K562 (cell line): Measurements from ENCODE around the gene BMP8B. TPM values are rescaled to one million over a fixed set of nuclear protein-coding genes. Genes with fewer than 3 reads are reported as not detected.

ENCODE experiments used
- E2F4 ChIP-seq: sonication (generic); formaldehyde crosslinking; IDR thresholded peaks from 2 replicates; pipeline ENCODE4 v1.8.0; 2022; ENCODE audit warnings: mild to moderate bottlenecking, low read depth, missing genetic modification reagents
- ELF1 ChIP-seq: fragments of 200-800 bp; sonication (Bioruptor generic); IDR thresholded peaks from 2 replicates; pipeline ENCODE4 v1.6.1; 2016; ENCODE audit warnings: missing genetic modification characterization, missing compliant biosample characterization
- GABPB1 ChIP-seq: sonication (generic); formaldehyde crosslinking; IDR thresholded peaks from 2 replicates; pipeline ENCODE4 v1.8.0; 2022; ENCODE audit warnings: mild to moderate bottlenecking, missing genetic modification reagents
- GMEB1 ChIP-seq: fragments of 250-450 bp; sonication (Bioruptor Pico); IDR thresholded peaks from 2 replicates; pipeline ENCODE4 v1.4.0; 2020; ENCODE audit warnings: mild to moderate bottlenecking
- KDM2B ChIP-seq: fragments of 250-450 bp; sonication (Bioruptor Pico); IDR thresholded peaks from 2 replicates; pipeline ENCODE4 v1.8.0; 2021; ENCODE audit warnings: mild to moderate bottlenecking, moderate library complexity
- KDM5B ChIP-seq: fragments of 200-600 bp; sonication (generic); IDR thresholded peaks from 2 replicates; pipeline ENCODE4 v1.6.1; 2012; ENCODE audit warnings: low read depth, mild to moderate bottlenecking, moderate library complexity, low read length, control low read depth, inconsistent platforms; ENCODE audit not compliant: insufficient replicate concordance
- MAFG ChIP-seq: fragments of 450-650 bp; conservative IDR thresholded peaks from 2 replicates; pipeline ENCODE4 v1.6.1; 2016; ENCODE audit warnings: missing genetic modification characterization, missing compliant biosample characterization
- NFE2 ChIP-seq: IDR thresholded peaks from 2 replicates; pipeline ENCODE4 v1.6.1; 2014; ENCODE audit warnings: antibody characterized with exemption, low read depth
- RAD21 ChIP-seq, 2 experiments: fragments of 250-450 bp in 1 of 2; fragments of 450-650 bp in 1 of 2; sonication (Bioruptor Pico) in 1 of 2; formaldehyde crosslinking in 1 of 2; IDR thresholded peaks in 1 of 2; conservative IDR thresholded peaks in 1 of 2; 2 replicates each; pipeline versions ENCODE4 v1.4.0 to v1.8.0; 2020 to 2022; ENCODE audit warnings: mild to moderate bottlenecking in 2 of 2, moderate library complexity in 1 of 2
- RBFOX2 ChIP-seq: fragments of 200-400 bp; formaldehyde crosslinking; IDR thresholded peaks from 2 replicates; pipeline ENCODE4 v1.6.1; 2017; ENCODE audit warnings: low read depth, mild to moderate bottlenecking, low read length, moderate library complexity
- SP1 ChIP-seq: sonication (generic); formaldehyde crosslinking; IDR thresholded peaks from 2 replicates; pipeline ENCODE4 v1.8.1; 2022; ENCODE audit warnings: mild to moderate bottlenecking, missing genetic modification reagents
- TEAD1 ChIP-seq, 2 experiments: fragments of 450-650 bp in 1 of 2; sonication (generic) in 1 of 2; formaldehyde crosslinking; IDR thresholded peaks; 2 replicates each; pipeline versions ENCODE4 v1.4.0 to v1.8.0; 2020 to 2022; ENCODE audit warnings: mild to moderate bottlenecking in 2 of 2, missing genetic modification reagents in 1 of 2
- VEZF1 ChIP-seq: fragments of 200-800 bp; sonication (Bioruptor generic); IDR thresholded peaks from 2 replicates; pipeline ENCODE4 v1.6.1; 2017; ENCODE audit warnings: missing genetic modification characterization, missing compliant biosample characterization
- ZNF384 ChIP-seq: IDR thresholded peaks from 2 replicates; pipeline ENCODE4 v1.6.1; 2012; ENCODE audit warnings: low read depth, low read length, improper control_type of control experiment
- polyA plus RNA-seq, 8 experiments: library from polyadenylated mRNA; depleted of rRNA in 4 of 8; stranded (reverse) in 5 of 8; unstranded in 3 of 8; fragments of >200 nt; fragmentation: Nextera tagmentation in 2 of 8; fragmentation: Illumina TruSeq in 1 of 8; extraction: Ambion mirVana in 2 of 8; extraction: Trizol in 1 of 8; gene quantifications; 2 replicates each; pipeline versions ENCODE4 v1.2.1 to v1.2.3, GENCODE V29; 2011 to 2014; ENCODE audit warnings: inconsistent platforms in 1 of 8, missing spikeins in 1 of 8
- total RNA-seq, 7 experiments: library from RNA; depleted of rRNA in 6 of 7; stranded (reverse); fragments of >200 nt in 6 of 7; fragmentation: Illumina TruSeq in 2 of 7; extraction: Trizol in 2 of 7; gene quantifications; 2 replicates each; pipeline versions ENCODE4 v1.2.1 to v1.2.3, GENCODE V29; 2011 to 2021; ENCODE audit warnings: low replicate concordance in 1 of 7
- TF ChIP-seq, protein P1 (sequence below), 2 experiments: IDR thresholded peaks; 2 replicates each; pipeline ENCODE4 v1.6.1; 2011; ENCODE audit warnings: borderline replicate concordance in 1 of 2, control low read depth in 1 of 2, low read depth in 1 of 2, low read length in 1 of 2, mild to moderate bottlenecking in 1 of 2, mixed read lengths in 1 of 2, moderate library complexity in 1 of 2; ENCODE audit not compliant: insufficient read depth in 1 of 2, insufficient read length in 1 of 2, poor library complexity in 1 of 2, severe bottlenecking in 1 of 2; ENCODE audit errors: extremely low read depth in 1 of 2
- TF ChIP-seq, protein P2 (sequence below): sonication (generic); formaldehyde crosslinking; IDR thresholded peaks from 2 replicates; pipeline ENCODE4 v1.8.1; 2023; ENCODE audit warnings: mild to moderate bottlenecking, missing genetic modification reagents, moderate library complexity
- TF ChIP-seq, protein P3 (sequence below): fragments of 450-650 bp; IDR thresholded peaks from 2 replicates; pipeline ENCODE4 v1.6.1; 2017; ENCODE audit warnings: antibody characterized with exemption

BMP8B gene
- total and polyA plus RNA-seq, 9 of the 15 experiments (the other 6 are each of a cell fraction or from before 2014, with no cell fraction given), result 0.03 to 0.33 (median 0.14) TPM

- peak; percentile 70 for TF ChIP-seq VEZF1 (CRISPR knock-in tag)
- TF ChIP-seq MAFG (tag), result no peak
- TF ChIP-seq, protein P1, sequence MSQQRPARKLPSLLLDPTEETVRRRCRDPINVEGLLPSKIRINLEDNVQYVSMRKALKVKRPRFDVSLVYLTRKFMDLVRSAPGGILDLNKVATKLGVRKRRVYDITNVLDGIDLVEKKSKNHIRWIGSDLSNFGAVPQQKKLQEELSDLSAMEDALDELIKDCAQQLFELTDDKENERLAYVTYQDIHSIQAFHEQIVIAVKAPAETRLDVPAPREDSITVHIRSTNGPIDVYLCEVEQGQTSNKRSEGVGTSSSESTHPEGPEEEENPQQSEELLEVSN (IDR thresholded peaks at IDR 0.05; ENCODE audit: borderline replicate concordance in 1 of 2, extremely low read depth in 1 of 2, insufficient read depth in 1 of 2, insufficient read length in 1 of 2, low read depth in 1 of 2, low read length in 1 of 2, poor library complexity in 1 of 2, severe bottlenecking in 1 of 2), result peak in 1 of 2 experiments; percentile 32
- 0 out of 2 replicates have a peak, but pooled peaks have one; percentile 9 for TF ChIP-seq GMEB1 (CRISPR knock-in tag)
- peak; percentile 55 for TF ChIP-seq GABPB1 (CRISPR knock-in tag)
- no peak for TF ChIP-seq E2F4
- no peak for TF ChIP-seq NFE2
- TF ChIP-seq, protein P2, sequence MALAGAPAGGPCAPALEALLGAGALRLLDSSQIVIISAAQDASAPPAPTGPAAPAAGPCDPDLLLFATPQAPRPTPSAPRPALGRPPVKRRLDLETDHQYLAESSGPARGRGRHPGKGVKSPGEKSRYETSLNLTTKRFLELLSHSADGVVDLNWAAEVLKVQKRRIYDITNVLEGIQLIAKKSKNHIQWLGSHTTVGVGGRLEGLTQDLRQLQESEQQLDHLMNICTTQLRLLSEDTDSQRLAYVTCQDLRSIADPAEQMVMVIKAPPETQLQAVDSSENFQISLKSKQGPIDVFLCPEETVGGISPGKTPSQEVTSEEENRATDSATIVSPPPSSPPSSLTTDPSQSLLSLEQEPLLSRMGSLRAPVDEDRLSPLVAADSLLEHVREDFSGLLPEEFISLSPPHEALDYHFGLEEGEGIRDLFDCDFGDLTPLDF, result 0 out of 2 replicates have a peak, but pooled peaks have one; percentile 8
- peak; percentile 85 to 94 for TF ChIP-seq RAD21 (CRISPR knock-in tag; conservative IDR thresholded peaks at IDR 0.05 in 1 of 2, IDR thresholded peaks at IDR 0.05 in 1 of 2)
- no peak for TF ChIP-seq ZNF384
- TF ChIP-seq, protein P3, sequence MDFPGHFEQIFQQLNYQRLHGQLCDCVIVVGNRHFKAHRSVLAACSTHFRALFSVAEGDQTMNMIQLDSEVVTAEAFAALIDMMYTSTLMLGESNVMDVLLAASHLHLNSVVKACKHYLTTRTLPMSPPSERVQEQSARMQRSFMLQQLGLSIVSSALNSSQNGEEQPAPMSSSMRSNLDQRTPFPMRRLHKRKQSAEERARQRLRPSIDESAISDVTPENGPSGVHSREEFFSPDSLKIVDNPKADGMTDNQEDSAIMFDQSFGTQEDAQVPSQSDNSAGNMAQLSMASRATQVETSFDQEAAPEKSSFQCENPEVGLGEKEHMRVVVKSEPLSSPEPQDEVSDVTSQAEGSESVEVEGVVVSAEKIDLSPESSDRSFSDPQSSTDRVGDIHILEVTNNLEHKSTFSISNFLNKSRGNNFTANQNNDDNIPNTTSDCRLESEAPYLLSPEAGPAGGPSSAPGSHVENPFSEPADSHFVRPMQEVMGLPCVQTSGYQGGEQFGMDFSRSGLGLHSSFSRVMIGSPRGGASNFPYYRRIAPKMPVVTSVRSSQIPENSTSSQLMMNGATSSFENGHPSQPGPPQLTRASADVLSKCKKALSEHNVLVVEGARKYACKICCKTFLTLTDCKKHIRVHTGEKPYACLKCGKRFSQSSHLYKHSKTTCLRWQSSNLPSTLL, result no peak
- peak in 1 of 2 experiments; percentile 82; a peak in 2 of 4 replicates for TF ChIP-seq TEAD1 (CRISPR knock-in tag; IDR thresholded peaks at IDR 0.05)
- peak; percentile 24 for TF ChIP-seq RBFOX2
- TF ChIP-seq KDM5B, result no peak
- no peak for TF ChIP-seq KDM2B
- no peak; the same call in 1 of the 2 replicates for TF ChIP-seq ELF1 (tag)
- TF ChIP-seq SP1 (CRISPR knock-in tag), result peak; percentile 37; the same call in 1 of the 2 replicates
Observed at GRCh38 chr1:39799770-39800470, 11.3 kb upstream of the BMP8B start (continued).
